ENCODE data around the gene STXBP4. TPM values are rescaled to one million over a fixed set of nuclear protein-coding genes. Genes with fewer than 3 reads are reported as not detected.
A peak's percentile ranks its signal among the peaks of the same experiment; 100 is the strongest.

The STXBP4 gene
- total RNA-seq, 1 donor from 2014 or later, result 5.1 TPM

GRCh38 chr17:55121268-55121667 lies 152.7 kb downstream of the STXBP4 start:
- no peak for TF ChIP-seq CTCF (conservative IDR thresholded peaks at IDR 0.05; ENCODE audit: low read depth, low read length)
- no peak for DNase-seq (ENCODE audit: low read depth)
- H3K4me3 ChIP-seq (ENCODE audit: low read depth, low read length), result no peak overlapping the region

- H3K4me3 ChIP-seq (ENCODE audit: low read depth, low read length), result no peak overlapping the region
- TF ChIP-seq CTCF (conservative IDR thresholded peaks at IDR 0.05; ENCODE audit: low read depth, low read length), result no peak
- DNase-seq (ENCODE audit: low read depth), result no peak
Observed at GRCh38 chr17:55122114-55122513, 153.5 kb downstream of the STXBP4 start.

GRCh38 chr17:55124730-55125360 lies 156.3 kb downstream of the STXBP4 start:
- TF ChIP-seq CTCF (conservative IDR thresholded peaks at IDR 0.05; ENCODE audit: low read depth, low read length), result no peak
- H3K4me3 ChIP-seq (ENCODE audit: low read depth, low read length), result no peak overlapping the region
- DNase-seq (ENCODE audit: low read depth), result peak; percentile 19

- no peak for TF ChIP-seq CTCF (conservative IDR thresholded peaks at IDR 0.05; ENCODE audit: low read depth, low read length)
- no peak overlapping the region for H3K4me3 ChIP-seq (ENCODE audit: low read depth, low read length)
- no peak for DNase-seq (ENCODE audit: low read depth)
Observed at GRCh38 chr17:55133583-55133982, 165.0 kb downstream of the STXBP4 start.

GRCh38 chr17:55134486-55135157 lies 166.1 kb downstream of the STXBP4 start:
- TF ChIP-seq CTCF (conservative IDR thresholded peaks at IDR 0.05; ENCODE audit: low read depth, low read length), result no peak
- no peak for DNase-seq (ENCODE audit: low read depth)
- H3K4me3 ChIP-seq (ENCODE audit: low read depth, low read length), result no peak overlapping the region

GRCh38 chr17:55140809-55141208 lies 172.2 kb downstream of the STXBP4 start:
- no peak overlapping the region for H3K4me3 ChIP-seq (ENCODE audit: low read depth, low read length)
- DNase-seq (ENCODE audit: low read depth), result no peak
- no peak for TF ChIP-seq CTCF (conservative IDR thresholded peaks at IDR 0.05; ENCODE audit: low read depth, low read length)

GRCh38 chr17:55144518-55144917 lies 176.0 kb downstream of the STXBP4 start:
- DNase-seq (ENCODE audit: low read depth), result no peak
- TF ChIP-seq CTCF (conservative IDR thresholded peaks at IDR 0.05; ENCODE audit: low read depth, low read length), result no peak
- no peak overlapping the region for H3K4me3 ChIP-seq (ENCODE audit: low read depth, low read length)
